Panc1 (cell line): ENCODE results near the gene GNG3.

Experiments
- CTCF ChIP-seq: fragments of 450-650 bp; IDR thresholded peaks from 2 replicates; pipeline ENCODE4 v1.5.1; 2017; ENCODE audit warnings: mild to moderate bottlenecking
- POLR2AphosphoS5 ChIP-seq: IDR thresholded peaks from 2 replicates; pipeline ENCODE4 v1.6.1; 2012; ENCODE audit warnings: mild to moderate bottlenecking, low read depth, low read length, moderate library complexity
- REST ChIP-seq, 2 experiments: IDR thresholded peaks; 2 replicates each; pipeline ENCODE4 v1.6.1; 2011 to 2012; ENCODE audit warnings: low read depth in 2 of 2, control low read depth in 1 of 2, low read length in 1 of 2, mild to moderate bottlenecking in 1 of 2, moderate library complexity in 1 of 2; ENCODE audit not compliant: insufficient read depth in 1 of 2

GRCh38 chr11:62676698-62677097 is 30.8 kb upstream of the GNG3 start:
- TF ChIP-seq CTCF (no peak), REST (IDR thresholded peaks at IDR 0.05; ENCODE audit: insufficient read depth in 1 of 2, low read depth in 2 of 2, low read length in 1 of 2) (no peak), POLR2AphosphoS5 (no peak)
